ENCODE measurements around the gene KIF27.
"Not testable (repeated sequence)": the region's sequence is repeated elsewhere in the genome, so short reads cannot be mapped to it uniquely, and the experiment has no call there.

The KIF27 gene

GRCh38 chr9:83932011-83932410, 10.8 kb upstream of the KIF27 start:
- no peak for DNase-seq (ENCODE audit: low read depth in 3 of 3)

GRCh38 chr9:83930881-83931280, 9.6 kb upstream of the KIF27 start:
- DNase-seq (ENCODE audit: low read depth in 3 of 3) = no peak

GRCh38 chr9:83927591-83927990, 6.4 kb upstream of the KIF27 start:
- DNase-seq (ENCODE audit: low read depth in 3 of 3) = no peak

GRCh38 chr9:83920469-83920926, 734 bp downstream of the KIF27 start:
- DNase-seq (ENCODE audit: low read depth in 3 of 3) = no peak

GRCh38 chr9:83919111-83919510, 2.1 kb downstream of the KIF27 start:
- no peak for DNase-seq (ENCODE audit: low read depth in 3 of 3)

GRCh38 chr9:83912194-83912593, 9.0 kb downstream of the KIF27 start:
- not testable (repeated sequence) for DNase-seq (ENCODE audit: low read depth in 3 of 3)

GRCh38 chr9:83906144-83906543, 15.1 kb downstream of the KIF27 start:
- no peak for DNase-seq (ENCODE audit: low read depth in 3 of 3)

GRCh38 chr9:83900615-83901014, 20.6 kb downstream of the KIF27 start:
- DNase-seq (ENCODE audit: low read depth in 3 of 3) = not testable (repeated sequence)

- DNase-seq (ENCODE audit: low read depth in 3 of 3) = not testable (repeated sequence)
Measured at GRCh38 chr9:83894301-83894700, 26.9 kb downstream of the KIF27 start.

GRCh38 chr9:83886498-83886897, 34.7 kb downstream of the KIF27 start:
- not testable (repeated sequence) for DNase-seq (ENCODE audit: low read depth in 3 of 3)

- DNase-seq (ENCODE audit: low read depth in 3 of 3) = not testable (repeated sequence)
Measured at GRCh38 chr9:83885559-83886240, 35.5 kb downstream of the KIF27 start.

GRCh38 chr9:83881687-83882408, 39.4 kb downstream of the KIF27 start:
- not testable (repeated sequence) for DNase-seq (ENCODE audit: low read depth in 3 of 3)

GRCh38 chr9:83875559-83875958, 45.7 kb downstream of the KIF27 start:
- not testable (repeated sequence) for DNase-seq (ENCODE audit: low read depth in 3 of 3)

GRCh38 chr9:83849895-83850294, 71.3 kb downstream of the KIF27 start:
- not testable (repeated sequence) for DNase-seq (ENCODE audit: low read depth in 3 of 3)

GRCh38 chr9:83837070-83837643, 84.1 kb downstream of the KIF27 start:
- not testable (repeated sequence) for DNase-seq (ENCODE audit: low read depth in 3 of 3)

GRCh38 chr9:83830426-83831071, 90.7 kb downstream of the KIF27 start:
- not testable (repeated sequence) for DNase-seq (ENCODE audit: low read depth in 3 of 3)

- DNase-seq (ENCODE audit: low read depth in 3 of 3) = not testable (repeated sequence)
Measured at GRCh38 chr9:83824986-83825623, 96.1 kb downstream of the KIF27 start.

- peak; percentile 33 to 41 (median 39) for DNase-seq (ENCODE audit: low read depth in 3 of 3)
Measured at GRCh38 chr9:83817356-83818278, 103.6 kb downstream of the KIF27 start, which contains the start of gene GKAP1. TSS of gene GKAP1 (minus strand) at chr9:83817769. CDS start at chr9:83806517, 11,252 bp downstream.

- DNase-seq (ENCODE audit: low read depth in 3 of 3) = peak in 2 of 3 donors; percentile 0 to 7
Measured at GRCh38 chr9:83817011-83817355, 104.2 kb downstream of the KIF27 start.

GRCh38 chr9:83815120-83815519, 106.1 kb downstream of the KIF27 start:
- DNase-seq (ENCODE audit: low read depth in 3 of 3) = not testable (repeated sequence)

All from stimulated activated CD4-positive, alpha-beta T cell treated with anti-CD3 and anti-CD28 coated beads, TNF-alpha, amount 100 ng/mL, for 48 hours (primary cell).